ENCODE results near the gene MLLT6. TPM values are rescaled to one million over a fixed set of nuclear protein-coding genes. Genes with fewer than 3 reads are reported as not detected.

The MLLT6 gene
- polyA plus RNA-seq, 3 donors from 2014 or later = 3.8 to 24.5 (median 7.4) TPM

DNA sequence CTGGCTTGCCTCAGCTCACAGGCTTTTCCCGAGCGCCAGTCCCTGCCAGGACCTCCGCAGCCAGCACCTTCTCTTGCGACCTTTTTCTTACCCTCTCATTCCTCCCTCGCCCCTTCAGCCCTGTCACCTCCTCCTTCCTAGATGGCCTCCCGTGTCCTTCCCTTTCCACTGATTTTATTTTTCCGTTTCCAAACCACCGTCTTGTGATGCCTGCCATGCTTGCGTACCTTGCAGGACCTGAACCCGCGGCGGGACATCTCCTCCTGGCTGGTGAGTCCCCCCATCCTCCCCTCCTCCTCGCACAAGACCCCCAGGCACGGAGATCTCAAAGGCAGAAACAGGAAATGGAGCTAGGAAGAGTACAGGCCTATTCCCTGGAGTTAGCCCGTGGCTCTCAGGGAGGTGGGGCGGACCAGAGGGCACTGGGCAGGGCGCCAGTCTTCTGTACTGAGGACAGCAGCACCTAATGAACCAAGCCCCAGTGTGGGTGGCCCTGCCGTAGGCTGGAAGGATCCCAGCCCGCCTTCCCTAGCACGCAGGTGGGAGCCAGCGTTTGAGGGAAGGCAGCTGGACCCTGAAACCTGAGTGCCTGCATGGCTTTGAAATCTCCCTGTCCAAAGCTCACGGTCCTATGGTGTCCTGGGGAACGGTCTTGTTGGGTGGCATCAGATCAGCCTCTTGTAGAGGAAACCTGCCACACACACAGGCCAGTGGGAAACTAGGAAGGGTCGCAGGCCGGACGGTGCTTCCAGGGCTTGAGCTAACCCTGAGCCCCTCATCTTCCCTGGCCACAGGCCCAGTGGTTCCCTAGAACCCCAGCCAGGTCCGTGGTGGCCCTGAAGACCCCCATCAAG, 25.7 kb downstream of the MLLT6 start:
- no peak for DNase-seq
- H3K4me3 Mint-ChIP-seq = peak overlapping the region; percentile 95 to 99 (median 97)
- peaks cover 0 to 7% (median 0%) of the 10 kb centered on the region in 3 donors for H3K36me3 Mint-ChIP-seq
- peaks cover 11 to 29% (median 20%) of the 10 kb centered on the region in 3 donors for H3K27me3 Mint-ChIP-seq (ENCODE audit: low read depth in 3 of 3)
- H3K27ac Mint-ChIP-seq = peak overlapping the region; percentile 83 to 97 (median 94)
- H3K9me3 Mint-ChIP-seq = no peaks in the 10 kb centered on the region
- peaks cover 84 to 90% of the 10 kb centered on the region in 2 donors for H3K4me1 Mint-ChIP-seq

DNA sequence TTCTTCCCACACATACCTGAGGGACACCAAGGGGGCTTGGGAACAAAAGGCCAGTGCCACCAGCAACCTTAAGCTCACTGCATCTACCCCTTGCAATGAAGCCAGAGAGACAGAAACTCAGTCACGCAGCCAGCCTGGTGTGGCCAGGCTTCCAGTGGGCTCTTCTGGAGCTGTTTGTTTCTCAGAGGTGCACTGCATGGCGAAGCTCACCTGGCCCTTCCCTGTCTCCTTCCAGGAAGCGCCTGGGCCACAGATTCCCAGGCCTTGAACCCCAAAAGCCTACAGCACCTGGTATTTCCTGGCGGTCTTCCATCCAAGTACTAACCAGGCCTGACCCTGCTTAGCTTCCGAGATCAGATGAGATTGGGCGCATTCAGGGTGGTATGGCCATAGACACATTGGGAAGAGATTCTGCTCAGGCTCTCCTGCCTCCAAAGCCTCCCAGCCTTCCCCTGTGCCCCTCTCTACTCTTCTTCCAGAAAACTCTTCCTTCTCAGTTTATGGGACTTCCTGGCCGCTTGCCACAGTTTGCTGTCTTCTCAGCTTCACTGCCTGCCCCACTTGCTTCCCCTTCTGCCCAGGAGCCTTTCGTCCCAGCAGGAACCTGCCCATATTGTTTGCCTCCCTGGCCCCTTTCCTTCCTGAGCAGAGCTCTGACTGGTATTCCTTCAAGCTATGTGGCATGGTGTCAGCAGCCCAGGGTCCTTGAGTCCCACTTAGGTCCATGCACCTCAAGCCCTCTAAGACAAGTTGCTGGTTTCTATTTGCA, 26.6 kb downstream of the MLLT6 start:
- Mint-ChIP-seq H3K4me3 (peak overlapping the region; percentile 95 to 99 (median 97)), H3K27me3 (ENCODE audit: low read depth in 3 of 3) (peaks cover 11 to 29% (median 20%) of the 10 kb centered on the region in 3 donors), H3K4me1 (peaks cover 75 to 81% of the 10 kb centered on the region in 2 donors), H3K27ac (peak overlapping the region; percentile 83 to 97 (median 92)), H3K36me3 (peaks cover 0 to 7% (median 0%) of the 10 kb centered on the region in 3 donors), H3K9me3 (no peaks in the 10 kb centered on the region)
- no peak for DNase-seq

DNA sequence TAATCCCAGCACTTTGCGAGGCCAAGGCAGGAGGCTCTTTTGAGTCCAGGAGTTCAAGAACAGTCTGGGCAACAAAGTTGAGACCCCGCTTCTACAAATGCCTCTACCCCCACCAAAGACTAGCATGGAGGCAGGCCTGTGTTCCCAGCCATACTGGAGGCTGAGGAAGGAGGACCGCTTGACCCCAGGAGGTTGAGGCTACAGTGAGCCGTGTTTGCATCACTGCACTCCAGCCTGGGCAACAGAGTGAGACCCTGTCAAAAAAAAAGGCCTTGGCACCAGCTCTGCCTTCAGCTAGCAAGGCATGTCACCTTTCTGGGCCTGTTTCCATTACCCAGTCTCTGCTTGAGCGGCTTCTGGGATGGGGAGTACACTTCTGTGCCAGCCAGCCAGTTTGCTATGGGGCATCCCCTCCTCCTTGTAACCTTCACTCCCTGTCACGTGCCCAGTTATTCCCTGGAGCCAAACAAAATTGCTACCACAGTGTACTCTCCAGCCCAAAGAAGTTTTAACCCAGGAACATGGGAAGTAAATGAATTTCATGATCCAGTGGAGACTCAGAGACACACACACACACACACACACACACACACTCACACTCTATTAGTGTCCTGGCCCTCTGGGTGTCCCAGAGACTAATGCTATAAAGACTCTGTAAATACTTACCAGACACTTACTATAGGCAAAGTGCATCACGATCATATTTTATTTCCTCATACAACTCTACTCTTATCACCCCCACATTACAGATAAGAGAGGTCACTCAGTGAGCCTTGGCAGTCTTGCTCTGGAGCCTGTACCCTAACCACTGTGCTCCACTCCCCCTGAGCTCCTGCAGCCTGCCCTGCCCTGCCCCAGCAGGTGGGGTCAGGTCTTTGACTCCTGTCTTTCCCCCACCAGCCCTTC, 27.6 kb downstream of the MLLT6 start:
- Mint-ChIP-seq H3K9me3 (no peaks in the 10 kb centered on the region), H3K36me3 (peaks cover 0 to 7% (median 0%) of the 10 kb centered on the region in 3 donors), H3K27ac (peak overlapping the region; percentile 83 to 97 (median 94)), H3K27me3 (ENCODE audit: low read depth in 3 of 3) (peaks cover 10 to 26% (median 16%) of the 10 kb centered on the region in 3 donors), H3K4me1 (peaks cover 65 to 71% of the 10 kb centered on the region in 2 donors), H3K4me3 (peak overlapping the region; percentile 95 to 99 (median 97))
- DNase-seq = no peak

DNA sequence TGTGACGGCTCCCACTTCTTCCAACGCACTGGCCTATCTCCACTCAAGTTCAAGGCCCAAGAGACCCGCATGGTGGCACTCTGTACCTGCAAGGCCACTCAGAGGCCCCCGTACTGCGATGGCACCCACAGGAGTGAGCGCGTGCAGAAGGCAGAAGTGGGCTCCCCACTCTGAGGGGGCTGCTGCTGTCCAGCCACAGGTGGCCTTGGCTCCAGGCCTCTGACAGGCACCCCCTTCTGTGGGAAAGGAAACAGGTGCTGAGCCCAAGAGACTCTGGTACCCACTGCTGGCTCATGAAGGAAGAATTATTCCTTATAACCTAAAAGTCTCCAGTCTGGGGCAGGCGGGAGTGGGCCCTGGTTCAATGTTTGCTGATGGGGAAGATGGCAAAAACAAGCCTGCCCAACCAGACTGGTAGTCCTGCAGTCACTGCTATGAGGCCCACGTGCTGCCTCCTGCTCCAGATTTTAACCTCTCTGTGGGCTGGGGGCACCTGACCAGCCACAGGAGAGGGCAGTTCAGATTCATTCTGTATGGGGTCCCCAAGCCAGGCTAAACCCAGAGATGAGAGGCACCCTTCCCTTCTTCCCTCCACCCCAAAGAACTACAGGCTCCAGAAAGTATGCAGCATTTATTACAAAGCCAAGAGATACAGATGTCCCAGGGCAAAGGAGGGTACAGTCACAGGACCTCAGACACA, 28.4 kb downstream of the MLLT6 start:
- H3K4me1 Mint-ChIP-seq = peaks cover 59 to 63% of the 10 kb centered on the region in 2 donors
- H3K36me3 Mint-ChIP-seq = peaks cover 0 to 7% (median 0%) of the 10 kb centered on the region in 3 donors
- DNase-seq = no peak
- H3K4me3 Mint-ChIP-seq = peak overlapping the region in 2 of 5 donors; percentile 68 to 97
- H3K9me3 Mint-ChIP-seq = no peaks in the 10 kb centered on the region
- peak overlapping the region; percentile 67 to 97 (median 88) for H3K27ac Mint-ChIP-seq
- peaks cover 2 to 18% (median 8%) of the 10 kb centered on the region in 3 donors for H3K27me3 Mint-ChIP-seq (ENCODE audit: low read depth in 3 of 3)

DNA sequence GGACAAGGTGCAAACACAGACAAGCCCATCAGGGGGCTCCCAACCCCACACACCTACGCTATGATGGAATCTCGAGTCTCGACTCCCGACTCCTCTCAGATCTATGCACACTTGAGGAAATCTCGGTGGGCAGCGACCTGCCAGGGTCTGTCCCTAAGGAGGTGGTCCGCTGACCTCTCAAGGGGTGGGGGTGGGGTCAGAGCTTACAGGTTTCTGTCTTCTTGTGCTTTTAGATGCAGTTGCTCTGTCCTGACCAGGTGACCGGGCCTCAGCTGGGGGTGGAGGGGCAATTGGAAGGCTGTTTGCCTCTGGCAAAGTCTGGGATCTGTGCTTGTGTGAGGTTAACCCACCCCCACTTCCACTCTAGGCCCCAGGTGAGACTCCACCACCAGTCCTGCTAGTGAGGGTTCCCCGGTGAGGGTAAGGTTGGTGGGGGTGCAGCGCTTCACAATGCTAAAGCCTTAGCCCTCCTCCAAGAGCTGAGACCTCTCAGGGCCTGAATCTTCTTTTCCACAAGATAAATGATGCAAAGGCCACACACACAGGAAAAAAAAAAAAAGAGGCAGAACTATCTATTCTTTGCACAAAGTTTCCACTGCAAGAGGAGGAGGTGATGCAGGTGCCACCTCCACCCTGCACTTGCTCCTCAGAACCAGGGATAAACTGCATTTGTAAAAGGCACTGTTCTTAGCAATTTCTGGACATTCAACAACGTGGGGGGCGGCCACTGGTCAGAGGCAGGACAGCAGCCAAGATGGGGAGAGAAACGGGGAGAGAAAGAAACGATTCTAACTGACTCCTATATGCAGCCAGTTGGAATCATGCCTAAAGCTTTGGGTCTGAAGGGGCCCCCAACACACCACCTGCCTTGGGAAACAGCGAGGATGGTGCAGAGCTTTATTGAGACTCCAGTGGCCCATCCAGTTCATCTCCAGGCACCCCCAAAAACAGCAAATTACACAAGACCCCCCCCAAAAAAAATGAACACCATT, 29.2 kb downstream of the MLLT6 start:
- H3K36me3 Mint-ChIP-seq = peaks cover 0 to 7% (median 0%) of the 10 kb centered on the region in 3 donors
- peaks cover 0 to 14% (median 8%) of the 10 kb centered on the region in 3 donors for H3K27me3 Mint-ChIP-seq (ENCODE audit: low read depth in 3 of 3)
- H3K4me1 Mint-ChIP-seq = peaks cover 50 to 55% of the 10 kb centered on the region in 2 donors
- peak overlapping the region; percentile 67 to 86 (median 84) for H3K27ac Mint-ChIP-seq
- DNase-seq = no peak
- peak overlapping the region in 2 of 5 donors; percentile 21 to 32 for H3K4me3 Mint-ChIP-seq
- no peaks in the 10 kb centered on the region for H3K9me3 Mint-ChIP-seq

DNA sequence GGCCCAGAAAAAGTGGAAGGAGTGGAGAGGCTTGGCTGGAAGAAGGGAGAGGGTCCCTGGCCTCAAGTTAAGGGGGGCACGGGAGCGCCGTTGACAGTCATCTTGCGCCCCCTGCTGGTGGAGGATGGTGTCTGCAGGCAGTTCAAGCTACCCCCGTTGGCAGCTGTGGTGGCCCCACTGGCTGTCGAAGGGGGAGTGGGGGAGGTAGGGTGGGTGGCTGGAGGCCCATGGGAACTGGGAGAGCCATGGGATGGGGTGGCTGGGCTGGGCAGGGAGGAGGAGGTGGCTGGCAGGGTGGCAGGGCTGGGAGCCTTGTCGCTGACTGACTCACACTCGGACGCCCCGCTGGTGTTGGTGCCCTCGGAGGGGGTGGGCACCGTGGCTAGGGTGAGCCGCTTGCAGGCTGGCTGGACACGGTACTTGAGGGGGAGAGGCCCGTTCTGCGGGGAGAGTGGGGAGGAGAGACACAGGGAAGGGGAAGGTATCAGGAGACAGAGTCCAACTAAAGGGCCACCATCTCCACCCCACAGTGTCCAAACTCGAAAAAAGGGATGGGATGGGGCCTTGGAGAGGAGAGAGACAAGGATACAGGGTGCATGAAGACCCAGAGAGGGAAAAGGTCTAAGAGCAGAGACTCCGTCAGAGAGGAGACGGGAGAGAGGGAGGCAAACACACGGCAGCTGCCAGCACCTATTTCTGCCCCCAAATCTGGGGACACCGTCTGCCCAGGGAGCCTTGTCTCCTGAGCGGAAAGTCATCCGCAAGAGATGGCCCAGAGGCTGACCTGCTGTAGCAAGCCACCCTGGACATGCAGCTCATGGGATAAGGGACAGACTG, 30.3 kb downstream of the MLLT6 start:
- peaks cover 0 to 10% (median 8%) of the 10 kb centered on the region in 3 donors for H3K27me3 Mint-ChIP-seq (ENCODE audit: low read depth in 3 of 3)
- H3K36me3 Mint-ChIP-seq = peaks cover 0 to 7% (median 0%) of the 10 kb centered on the region in 3 donors
- no peaks in the 10 kb centered on the region for H3K9me3 Mint-ChIP-seq
- peak overlapping the region in 3 of 6 donors; percentile 7 to 79 (median 16) for H3K27ac Mint-ChIP-seq
- DNase-seq = peak; percentile 64 to 71 (median 70)
- peaks cover 47 to 49% of the 10 kb centered on the region in 2 donors for H3K4me1 Mint-ChIP-seq
- no peak overlapping the region for H3K4me3 Mint-ChIP-seq

DNA sequence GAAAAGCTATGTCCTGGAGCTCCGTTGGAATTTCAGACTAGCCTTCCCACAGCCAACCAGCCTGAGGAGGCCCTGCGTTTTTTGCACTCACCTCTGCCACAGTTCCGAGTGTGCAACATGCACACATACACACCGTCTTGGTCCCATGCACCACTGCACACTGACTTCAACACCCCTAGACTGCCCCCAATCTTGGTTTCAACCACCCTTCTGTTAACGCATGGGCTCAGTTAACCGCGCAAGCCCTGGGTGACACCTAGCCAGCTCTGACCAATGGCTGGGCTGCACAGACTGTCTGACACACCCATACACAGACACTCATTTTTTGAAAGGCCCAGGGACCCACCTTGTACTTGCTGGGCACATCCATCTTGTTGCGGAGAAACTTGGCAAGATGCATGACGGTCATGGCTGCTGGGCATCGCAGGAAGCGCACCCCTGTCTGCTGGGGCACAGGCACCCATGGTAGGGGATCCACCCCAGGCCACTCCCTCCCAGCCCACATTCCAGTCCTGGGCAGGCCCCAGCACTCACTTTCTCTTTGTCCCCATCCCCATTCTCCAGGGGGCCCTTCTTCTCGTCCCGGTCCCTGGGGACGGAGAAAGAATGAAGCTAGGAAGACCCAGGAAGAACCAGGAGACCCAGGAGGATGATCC, 33.1 kb downstream of the MLLT6 start:
- Mint-ChIP-seq H3K27ac (no peak overlapping the region), H3K36me3 (no peaks in the 10 kb centered on the region), H3K4me1 (peaks cover 22% of the 10 kb centered on the region in 2 donors), H3K9me3 (no peaks in the 10 kb centered on the region), H3K4me3 (no peak overlapping the region), H3K27me3 (ENCODE audit: low read depth in 3 of 3) (peaks cover 0 to 9% (median 4%) of the 10 kb centered on the region in 3 donors)
- DNase-seq = no peak

DNA sequence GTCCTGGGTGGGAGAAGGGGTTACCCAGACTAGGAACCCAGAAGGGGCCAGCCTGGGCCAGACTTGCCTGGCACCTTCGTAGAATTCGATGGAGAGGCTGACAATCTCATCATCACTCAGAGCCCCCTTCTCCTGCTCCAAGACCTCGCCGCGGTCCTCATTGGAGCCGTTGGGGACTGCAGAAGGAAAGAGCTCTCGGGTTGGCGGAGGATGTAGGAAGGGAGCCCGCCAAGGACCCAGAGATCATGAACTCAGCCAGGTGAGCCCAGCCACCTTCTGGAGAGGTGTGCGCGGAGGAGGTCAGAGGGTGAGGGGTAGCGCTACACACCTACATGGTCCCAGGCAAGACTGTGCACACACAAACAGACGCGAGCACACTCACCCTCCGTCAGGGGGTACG, 33.6 kb downstream of the MLLT6 start:
- Mint-ChIP-seq H3K9me3 (no peaks in the 10 kb centered on the region), H3K4me3 (no peak overlapping the region), H3K4me1 (peaks cover 16 to 19% of the 10 kb centered on the region in 2 donors), H3K36me3 (no peaks in the 10 kb centered on the region), H3K27me3 (ENCODE audit: low read depth in 3 of 3) (peaks cover 0 to 11% (median 4%) of the 10 kb centered on the region in 3 donors), H3K27ac (no peak overlapping the region)
- no peak for DNase-seq

DNA sequence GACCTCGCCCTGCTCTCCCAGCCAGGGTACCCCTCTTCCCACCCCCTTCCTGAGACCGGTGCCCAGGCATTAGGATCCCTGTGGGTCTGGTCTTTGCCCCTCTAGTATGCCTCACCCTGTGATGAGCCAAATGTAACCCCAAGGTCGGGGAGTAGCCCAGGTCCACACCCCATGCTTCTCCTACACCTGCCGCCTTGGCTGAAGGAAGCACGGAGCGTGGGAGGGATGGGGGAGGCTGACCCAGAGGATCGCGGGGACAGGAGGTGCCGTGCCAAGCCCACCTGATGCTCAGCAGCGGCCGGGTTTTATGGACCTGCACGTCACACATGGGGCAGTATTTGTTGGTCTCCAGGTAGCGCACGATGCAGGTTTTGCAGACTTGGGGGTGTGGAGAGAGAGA, 34.2 kb downstream of the MLLT6 start:
- no peak for DNase-seq
- H3K4me3 Mint-ChIP-seq = no peak overlapping the region
- peaks cover 0 to 11% (median 6%) of the 10 kb centered on the region in 3 donors for H3K27me3 Mint-ChIP-seq (ENCODE audit: low read depth in 3 of 3)
- no peaks in the 10 kb centered on the region for H3K9me3 Mint-ChIP-seq
- H3K36me3 Mint-ChIP-seq = no peaks in the 10 kb centered on the region
- no peak overlapping the region for H3K27ac Mint-ChIP-seq
- H3K4me1 Mint-ChIP-seq = peaks cover 10 to 12% of the 10 kb centered on the region in 2 donors

DNA sequence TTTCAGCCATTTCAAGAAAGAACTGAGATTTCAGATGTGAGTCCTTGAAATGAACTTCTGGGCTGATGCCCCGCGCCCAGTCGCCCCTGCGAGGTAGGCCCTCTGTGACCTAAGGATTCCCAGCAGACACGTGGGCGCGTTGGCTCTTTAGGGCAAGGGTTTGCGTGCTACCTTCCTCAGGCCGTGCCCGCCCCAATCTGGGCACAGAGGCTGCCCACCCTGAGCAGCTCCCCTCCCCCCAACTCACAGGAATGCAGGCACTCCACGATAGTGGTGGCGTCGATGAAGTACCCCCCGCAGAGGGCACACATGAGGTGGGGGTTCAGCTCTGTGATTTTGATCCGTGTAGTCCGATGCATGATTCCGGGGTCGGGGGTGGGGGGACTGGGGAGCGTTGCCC, 35.0 kb downstream of the MLLT6 start:
- DNase-seq = no peak
- H3K4me3 Mint-ChIP-seq = no peak overlapping the region
- H3K36me3 Mint-ChIP-seq = no peaks in the 10 kb centered on the region
- H3K27me3 Mint-ChIP-seq (ENCODE audit: low read depth in 3 of 3) = peaks cover 2 to 15% (median 8%) of the 10 kb centered on the region in 3 donors
- no peaks in the 10 kb centered on the region for H3K9me3 Mint-ChIP-seq
- H3K4me1 Mint-ChIP-seq = peaks cover 3 to 6% of the 10 kb centered on the region in 2 donors
- no peak overlapping the region for H3K27ac Mint-ChIP-seq

DNA sequence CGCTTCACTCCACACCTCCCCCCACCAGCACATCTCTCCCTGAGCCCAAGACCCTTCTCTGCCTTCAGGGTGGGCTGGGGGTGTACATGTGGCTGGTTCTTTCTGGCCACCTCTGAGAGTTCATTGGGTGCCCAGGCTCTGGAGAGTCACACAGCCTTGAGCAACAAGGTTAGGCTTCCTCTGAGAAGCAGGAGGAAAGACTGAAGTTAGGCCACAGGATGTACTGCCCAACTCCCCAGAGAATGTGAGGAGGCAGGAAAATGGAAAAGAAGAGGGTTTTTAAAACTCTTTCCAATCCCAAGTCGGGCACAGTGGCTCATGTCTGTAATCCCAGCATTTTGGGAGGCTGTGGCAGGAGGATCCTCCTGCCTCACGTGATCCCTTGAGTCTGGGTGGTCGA, 35.7 kb downstream of the MLLT6 start:
- Mint-ChIP-seq H3K27ac (no peak overlapping the region), H3K4me3 (no peak overlapping the region), H3K27me3 (ENCODE audit: low read depth in 3 of 3) (peaks cover 3 to 17% (median 6%) of the 10 kb centered on the region in 3 donors), H3K9me3 (no peaks in the 10 kb centered on the region), H3K4me1 (peaks cover 0 to 1% of the 10 kb centered on the region in 2 donors), H3K36me3 (no peaks in the 10 kb centered on the region)
- no peak for DNase-seq

All from immature natural killer cell (primary cell).